Neural progenitor cell (in vitro differentiated cells): Measurements from ENCODE around the gene GALK1. TPM values are rescaled to one million over a fixed set of nuclear protein-coding genes. Genes with fewer than 3 reads are reported as not detected.

Experiments used
- DNase-seq: peaks from one replicate; pipeline ENCODE4 v3.0.0-alpha.2; 2016; ENCODE audit warnings: low spot score
- H2AFZ ChIP-seq: fragments of 200-600 bp; sonication (generic); replicated peaks from 2 replicates; pipeline ENCODE4 v1.6.1; 2016; ENCODE audit warnings: antibody characterized with exemption
- H3F3A ChIP-seq: fragments of 200-600 bp; sonication (generic); 2 replicates; pipeline ENCODE4 v1.6.1; 2016; ENCODE audit warnings: antibody characterized with exemption, low read depth
- H3K27ac ChIP-seq: fragments of 200-600 bp; sonication (generic); 2 replicates; pipeline ENCODE4 v1.5.1; 2016; ENCODE audit warnings: mild to moderate bottlenecking
- H3K27me3 ChIP-seq: fragments of 200-600 bp; sonication (generic); 2 replicates; pipeline ENCODE4 v1.6.1; 2016; ENCODE audit warnings: mild to moderate bottlenecking, moderate library complexity
- H3K36me3 ChIP-seq: fragments of 200-600 bp; sonication (generic); 2 replicates; pipeline ENCODE4 v1.5.1; 2016
- H3K4me1 ChIP-seq: fragments of 200-600 bp; sonication (generic); 2 replicates; pipeline ENCODE4 v1.6.1; 2016; ENCODE audit warnings: mixed run types
- H3K4me2 ChIP-seq: fragments of 200-600 bp; sonication (generic); 2 replicates; pipeline ENCODE4 v1.6.1; 2016
- H3K4me3 ChIP-seq: fragments of 200-600 bp; sonication (generic); 2 replicates; pipeline ENCODE4 v1.5.1; 2016
- H3K79me2 ChIP-seq: fragments of 200-600 bp; sonication (generic); 2 replicates; pipeline ENCODE4 v1.6.1; 2016; ENCODE audit warnings: low read depth
- H3K9ac ChIP-seq: fragments of 200-600 bp; sonication (generic); 2 replicates; pipeline ENCODE4 v1.6.1; 2016
- H3K9me3 ChIP-seq: fragments of 200-600 bp; sonication (generic); 2 replicates; pipeline ENCODE4 v1.5.1; 2016; ENCODE audit warnings: low read depth
- H4K20me1 ChIP-seq: fragments of 200-600 bp; sonication (generic); 2 replicates; pipeline ENCODE4 v1.6.1; 2016; ENCODE audit warnings: low read depth
- H3K27ac Mint-ChIP-seq: 3 replicates; pipeline ENCODE4 v1.8.0; 2021; ENCODE audit warnings: mixed read lengths
- H3K27me3 Mint-ChIP-seq: 2 replicates; pipeline ENCODE4 v1.8.0; 2022; ENCODE audit warnings: low read depth, mild to moderate bottlenecking, inconsistent platforms, moderate library complexity, mixed read lengths; ENCODE audit not compliant: insufficient read depth
- H3K36me3 Mint-ChIP-seq: 3 replicates; pipeline ENCODE4 v1.8.0; 2021; ENCODE audit warnings: mixed read lengths
- H3K4me1 Mint-ChIP-seq: 3 replicates; pipeline ENCODE4 v1.8.0; 2021; ENCODE audit warnings: mixed read lengths
- H3K4me3 Mint-ChIP-seq: 3 replicates; pipeline ENCODE4 v1.8.0; 2021; ENCODE audit warnings: mild to moderate bottlenecking, moderate library complexity, mixed read lengths
- H3K9me3 Mint-ChIP-seq: 3 replicates; pipeline ENCODE4 v1.8.0; 2020; ENCODE audit warnings: mixed read lengths
- EZH2 ChIP-seq: fragments of 200-600 bp; sonication (generic); IDR thresholded peaks from 2 replicates; pipeline ENCODE4 v1.6.1; 2017; ENCODE audit warnings: antibody characterized with exemption, mild to moderate bottlenecking, moderate library complexity
- EZH2phosphoT487 ChIP-seq: fragments of 200-600 bp; sonication (generic); IDR thresholded peaks from 2 replicates; pipeline ENCODE4 v1.6.1; 2017; ENCODE audit warnings: antibody characterized with exemption
- total RNA-seq: library from RNA; depleted of rRNA; stranded (reverse); fragments of >200 nt; gene quantifications from 2 replicates; pipeline ENCODE4 v1.2.3, GENCODE V29; 2015; ENCODE audit warnings: low replicate concordance
- TF ChIP-seq, protein P1 (sequence below): fragments of 200-600 bp; sonication (generic); IDR thresholded peaks from 2 replicates; pipeline ENCODE4 v1.5.1; 2017; ENCODE audit warnings: antibody characterized with exemption, mild to moderate bottlenecking

The GALK1 gene
- total RNA-seq, 1 donor from 2014 or later = 6.5 TPM

DNA sequence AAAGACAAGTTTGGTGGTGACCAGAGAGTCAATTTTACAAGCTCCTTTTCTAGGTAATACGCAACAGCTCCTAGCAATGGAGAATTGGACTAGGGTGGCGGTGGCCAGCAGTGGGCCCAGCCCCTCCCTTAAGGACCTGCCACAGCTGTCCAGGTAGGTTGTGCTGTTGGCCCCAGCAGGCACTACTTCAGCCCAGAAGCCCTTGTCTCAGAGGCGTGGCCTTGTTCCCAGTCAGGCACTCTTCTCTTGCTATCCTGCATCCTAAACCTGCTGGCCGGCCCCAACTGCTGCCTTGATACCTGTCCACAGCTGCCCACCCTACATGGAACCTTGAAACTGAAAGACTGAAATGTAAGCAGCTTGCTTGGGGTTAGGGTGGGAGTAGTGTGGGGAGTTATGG lies 989 bp upstream of the GALK1 start:
- no peak overlapping the region for H3K27ac Mint-ChIP-seq
- no peak for DNase-seq
- no peak for TF ChIP-seq EZH2phosphoT487
- TF ChIP-seq EZH2 = no peak
- TF ChIP-seq, protein P1, sequence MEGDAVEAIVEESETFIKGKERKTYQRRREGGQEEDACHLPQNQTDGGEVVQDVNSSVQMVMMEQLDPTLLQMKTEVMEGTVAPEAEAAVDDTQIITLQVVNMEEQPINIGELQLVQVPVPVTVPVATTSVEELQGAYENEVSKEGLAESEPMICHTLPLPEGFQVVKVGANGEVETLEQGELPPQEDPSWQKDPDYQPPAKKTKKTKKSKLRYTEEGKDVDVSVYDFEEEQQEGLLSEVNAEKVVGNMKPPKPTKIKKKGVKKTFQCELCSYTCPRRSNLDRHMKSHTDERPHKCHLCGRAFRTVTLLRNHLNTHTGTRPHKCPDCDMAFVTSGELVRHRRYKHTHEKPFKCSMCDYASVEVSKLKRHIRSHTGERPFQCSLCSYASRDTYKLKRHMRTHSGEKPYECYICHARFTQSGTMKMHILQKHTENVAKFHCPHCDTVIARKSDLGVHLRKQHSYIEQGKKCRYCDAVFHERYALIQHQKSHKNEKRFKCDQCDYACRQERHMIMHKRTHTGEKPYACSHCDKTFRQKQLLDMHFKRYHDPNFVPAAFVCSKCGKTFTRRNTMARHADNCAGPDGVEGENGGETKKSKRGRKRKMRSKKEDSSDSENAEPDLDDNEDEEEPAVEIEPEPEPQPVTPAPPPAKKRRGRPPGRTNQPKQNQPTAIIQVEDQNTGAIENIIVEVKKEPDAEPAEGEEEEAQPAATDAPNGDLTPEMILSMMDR = no peak
- no peaks in the 10 kb centered on the region for H3K36me3 ChIP-seq
- peaks cover 23% of the 10 kb centered on the region for H3F3A ChIP-seq
- peak overlapping the region; percentile 81 for H3K4me3 Mint-ChIP-seq
- H3K9me3 Mint-ChIP-seq = no peaks in the 10 kb centered on the region
- H3K36me3 Mint-ChIP-seq = peaks cover 2% of the 10 kb centered on the region
- peaks cover 5% of the 10 kb centered on the region for H3K4me1 Mint-ChIP-seq
- H3K4me1 ChIP-seq = no peaks in the 10 kb centered on the region
- H3K4me3 ChIP-seq = no peak overlapping the region
- H2AFZ ChIP-seq = no peak overlapping the region
- peaks cover 8% of the 10 kb centered on the region for H3K27me3 Mint-ChIP-seq
- no peak overlapping the region for H3K4me2 ChIP-seq
- H3K27me3 ChIP-seq = peaks cover 8% of the 10 kb centered on the region
- H3K9ac ChIP-seq = no peak overlapping the region
- no peaks in the 10 kb centered on the region for H4K20me1 ChIP-seq
- H3K9me3 ChIP-seq = no peaks in the 10 kb centered on the region
- H3K27ac ChIP-seq = no peak overlapping the region
- H3K79me2 ChIP-seq = no peaks in the 10 kb centered on the region

DNA sequence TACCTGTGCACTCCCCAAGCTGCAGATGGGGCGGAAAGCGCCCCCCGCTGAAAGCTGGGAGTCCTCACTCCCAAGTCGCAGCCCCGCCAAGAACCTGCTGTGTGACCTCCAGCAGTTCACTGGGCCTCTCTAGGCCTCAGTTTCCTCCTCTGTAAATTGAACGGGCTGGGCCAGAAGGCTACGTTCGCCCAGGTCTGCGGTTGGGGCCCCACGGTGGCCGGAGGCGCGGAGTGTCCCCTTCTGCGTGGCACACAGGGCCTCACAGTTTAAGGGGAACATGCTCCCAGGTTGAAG lies 628 bp downstream of the GALK1 start:
- H3F3A ChIP-seq = peaks cover 23% of the 10 kb centered on the region
- Mint-ChIP-seq H3K36me3 (peaks cover 2% of the 10 kb centered on the region), H3K27ac (no peak overlapping the region), H3K4me1 (peaks cover 5% of the 10 kb centered on the region), H3K27me3 (peaks cover 8% of the 10 kb centered on the region), H3K4me3 (peak overlapping the region; percentile 77), H3K9me3 (no peaks in the 10 kb centered on the region)
- no peak overlapping the region for H3K9ac ChIP-seq
- peak overlapping the region; percentile 94 for H2AFZ ChIP-seq
- H3K79me2 ChIP-seq = no peaks in the 10 kb centered on the region
- no peaks in the 10 kb centered on the region for H3K36me3 ChIP-seq
- no peak for DNase-seq
- peak overlapping the region; percentile 80 for H3K4me2 ChIP-seq
- no peaks in the 10 kb centered on the region for H4K20me1 ChIP-seq
- H3K9me3 ChIP-seq = no peaks in the 10 kb centered on the region
- peaks cover 8% of the 10 kb centered on the region for H3K27me3 ChIP-seq
- peak overlapping the region; percentile 63 for H3K4me3 ChIP-seq
- TF ChIP-seq EZH2 (no peak), EZH2phosphoT487 (no peak)
- TF ChIP-seq, protein P1 = no peak
- no peak overlapping the region for H3K27ac ChIP-seq
- no peaks in the 10 kb centered on the region for H3K4me1 ChIP-seq

DNA sequence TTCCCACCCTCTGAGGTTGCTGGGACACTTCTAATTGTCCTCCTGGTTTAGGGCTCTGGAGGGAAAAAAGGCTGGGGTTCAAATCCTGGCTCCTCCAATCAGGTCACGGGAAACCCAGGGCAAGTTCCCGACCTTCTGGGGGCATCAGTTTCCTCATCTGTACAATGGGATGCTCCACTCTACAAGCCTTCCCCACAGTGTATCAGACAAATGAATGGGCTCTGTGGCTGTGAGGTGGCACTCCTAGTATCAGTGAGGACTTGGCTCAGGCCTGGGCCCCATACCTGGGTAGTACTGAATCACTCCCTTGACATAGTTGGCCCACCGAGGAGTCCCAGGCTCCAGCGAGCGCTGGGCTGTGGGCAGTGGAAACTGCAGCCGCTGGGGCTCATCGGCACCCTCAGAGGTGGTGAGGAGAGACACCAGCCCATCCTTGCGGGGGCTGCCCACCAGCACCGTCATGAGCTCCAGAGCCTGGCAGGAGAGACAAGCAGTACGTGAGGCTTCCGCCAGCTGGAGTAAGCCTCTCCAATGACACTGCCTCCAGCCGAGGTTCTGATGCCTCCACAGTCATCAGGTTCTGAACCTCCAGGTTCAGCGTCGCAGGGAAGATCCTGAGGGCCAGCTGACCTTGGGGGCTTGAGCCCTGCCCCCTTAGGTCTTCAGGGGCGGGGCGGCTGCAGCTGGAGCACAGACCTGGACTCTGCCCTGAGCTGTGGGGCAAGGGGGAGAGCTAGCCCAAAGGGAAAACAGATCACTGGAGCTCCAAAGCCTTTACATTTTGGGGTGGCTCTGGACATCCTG lies 1.2 kb downstream of the GALK1 start:
- Histone ChIP-seq H3K27ac (no peak overlapping the region), H3K4me3 (peak overlapping the region; percentile 63)
- DNase-seq = no peak

More for the DNA sequence above, 1.2 kb downstream of the GALK1 start:
- Mint-ChIP-seq H3K27ac (no peak overlapping the region), H3K9me3 (no peaks in the 10 kb centered on the region), H3K4me3 (peak overlapping the region; percentile 77), H3K4me1 (peaks cover 6% of the 10 kb centered on the region), H3K36me3 (peaks cover 2% of the 10 kb centered on the region), H3K27me3 (peaks cover 8% of the 10 kb centered on the region)
- peaks cover 23% of the 10 kb centered on the region for H3F3A ChIP-seq
- no peaks in the 10 kb centered on the region for H3K9me3 ChIP-seq
- H3K27me3 ChIP-seq = peaks cover 8% of the 10 kb centered on the region
- peak overlapping the region; percentile 80 for H3K4me2 ChIP-seq
- no peaks in the 10 kb centered on the region for H4K20me1 ChIP-seq
- no peak for TF ChIP-seq EZH2
- TF ChIP-seq EZH2phosphoT487 = no peak
- TF ChIP-seq, protein P1 = no peak
- H2AFZ ChIP-seq = peak overlapping the region; percentile 94
- no peak overlapping the region for H3K9ac ChIP-seq
- no peaks in the 10 kb centered on the region for H3K36me3 ChIP-seq
- no peaks in the 10 kb centered on the region for H3K4me1 ChIP-seq
- no peaks in the 10 kb centered on the region for H3K79me2 ChIP-seq
